Astrocyte of the hippocampus (primary cell): ENCODE data around the gene DAD1.
"Not testable (repeated sequence)": the region's sequence is repeated elsewhere in the genome, so short reads cannot be mapped to it uniquely, and the experiment has no call there.

Experiments used
- DNase-seq: peaks from one replicate; pipeline ENCODE4 v3.0.0; 2011; ENCODE audit warnings: low read depth, low spot score

DAD1 gene

GRCh38 chr14:22553445-22553844 is 35.6 kb downstream of the DAD1 start:
- DNase-seq: no peak

- no peak for DNase-seq
These were observed 36.3 kb downstream of the DAD1 start for GRCh38 chr14:22552827-22553076.

GRCh38 chr14:22552001-22552826 is 36.8 kb downstream of the DAD1 start:
- no peak for DNase-seq

GRCh38 chr14:22551605-22551997 is 37.4 kb downstream of the DAD1 start:
- no peak for DNase-seq

GRCh38 chr14:22549981-22550673 is 38.9 kb downstream of the DAD1 start:
- no peak for DNase-seq

GRCh38 chr14:22549324-22549962 is 39.6 kb downstream of the DAD1 start:
- DNase-seq: no peak

- no peak for DNase-seq
These were observed 40.9 kb downstream of the DAD1 start for GRCh38 chr14:22547948-22548750.

- no peak for DNase-seq
These were observed 41.6 kb downstream of the DAD1 start for GRCh38 chr14:22547313-22547947.

- no peak for DNase-seq
These were observed 42.3 kb downstream of the DAD1 start for GRCh38 chr14:22546722-22547071.

GRCh38 chr14:22545842-22546721 is 42.9 kb downstream of the DAD1 start:
- peak; percentile 82 for DNase-seq

- DNase-seq: no peak
These were observed 44.1 kb downstream of the DAD1 start for GRCh38 chr14:22544881-22545420.

- DNase-seq: no peak
These were observed 44.6 kb downstream of the DAD1 start for GRCh38 chr14:22544406-22544805.

GRCh38 chr14:22543570-22544357 is 45.3 kb downstream of the DAD1 start:
- DNase-seq: not testable (repeated sequence)

GRCh38 chr14:22542360-22542759 is 46.7 kb downstream of the DAD1 start:
- DNase-seq: no peak

GRCh38 chr14:22541721-22542120 is 47.3 kb downstream of the DAD1 start:
- no peak for DNase-seq

- DNase-seq: no peak
These were observed 48.1 kb downstream of the DAD1 start for GRCh38 chr14:22540811-22541360.

- no peak for DNase-seq
These were observed 48.7 kb downstream of the DAD1 start for GRCh38 chr14:22540293-22540692.

GRCh38 chr14:22539831-22540230 is 49.2 kb downstream of the DAD1 start:
- no peak for DNase-seq

- no peak for DNase-seq
These were observed 50.3 kb downstream of the DAD1 start for GRCh38 chr14:22538671-22539228.
